Stimulated activated CD4-positive, alpha-beta T cell treated with anti-CD3 and anti-CD28 coated beads, Interleukin-1b, Interleukin-23, amount 100 ng/mL, for 4 hours (primary cell): ENCODE results near the gene ANGPTL7.

Experiments used
- DNase-seq, 2 donors: peaks; one replicate each; pipeline ENCODE4 v3.0.0-alpha.2; 2020; ENCODE audit warnings: low read depth in 2 of 2

Gene ANGPTL7

DNA sequence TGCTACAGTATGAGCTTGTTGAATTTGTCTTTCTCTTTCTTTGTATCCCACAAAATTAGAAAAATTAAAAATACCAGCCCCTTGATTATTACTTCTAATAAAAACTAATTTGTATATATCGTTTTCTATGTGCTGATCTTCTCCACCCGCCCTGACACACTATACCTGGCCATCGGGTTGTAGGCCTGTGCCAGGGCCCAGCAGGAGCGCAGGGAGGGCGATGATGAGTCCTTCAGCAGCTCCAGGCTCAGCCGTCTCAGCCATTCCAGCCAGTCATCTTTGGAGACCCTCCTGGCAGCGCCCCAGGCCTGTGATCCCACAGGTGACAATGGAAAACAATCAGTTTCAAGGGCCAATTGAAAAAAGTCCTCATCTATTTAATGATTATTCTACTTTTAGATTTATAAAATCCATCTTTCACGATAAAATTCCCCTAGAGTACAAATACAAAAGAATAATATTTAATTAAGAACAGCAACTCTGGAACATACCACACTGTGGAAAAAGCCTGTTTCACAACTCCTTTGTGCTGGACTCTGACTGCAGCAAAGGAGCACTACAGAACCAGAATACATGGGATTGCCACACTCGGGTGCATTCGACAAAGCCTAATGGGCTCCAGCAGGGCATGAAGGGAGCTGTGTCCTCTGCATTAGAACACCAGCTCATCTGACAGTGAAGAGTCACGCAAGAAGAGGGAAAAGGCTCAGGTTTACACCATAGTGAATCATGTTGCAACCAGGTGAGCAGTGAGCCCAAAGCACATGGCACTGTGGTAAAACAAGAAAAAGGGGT lies 15.4 kb downstream of the ANGPTL7 start:
- DNase-seq = no peak

DNA sequence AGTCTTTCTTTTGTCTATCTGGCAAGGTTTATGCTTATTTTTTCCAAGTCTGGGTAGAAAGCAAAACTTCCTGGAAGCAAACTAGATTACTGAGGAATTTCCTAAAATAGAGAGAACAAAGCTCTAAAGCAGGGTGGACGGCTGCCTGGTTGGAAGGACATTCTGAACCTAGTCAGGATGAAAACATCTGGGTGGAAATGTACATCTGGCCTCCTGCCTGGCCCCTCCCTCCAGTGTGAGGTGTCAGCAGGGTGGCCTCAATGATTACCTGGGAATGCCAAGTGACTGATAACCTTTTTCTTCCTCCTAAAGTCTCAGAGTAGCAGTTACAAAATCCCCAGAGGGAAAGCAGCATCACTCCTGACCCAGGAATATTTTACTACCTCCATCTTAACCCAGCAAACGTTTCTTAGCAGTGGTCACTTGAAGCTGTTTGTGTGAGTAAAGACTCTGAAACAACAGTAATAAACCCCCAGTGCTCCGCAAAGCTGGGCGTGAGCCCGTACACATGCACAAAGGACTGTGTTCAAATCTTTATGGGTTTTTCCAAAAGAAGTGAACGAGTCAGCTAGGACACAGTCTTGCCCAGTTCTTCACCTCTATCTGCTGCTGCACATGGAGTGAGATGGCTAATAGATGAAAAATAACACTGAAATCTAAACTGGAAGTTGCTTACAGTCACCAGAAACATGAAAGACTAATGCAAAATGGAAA lies 18.9 kb downstream of the ANGPTL7 start:
- no peak for DNase-seq

DNA sequence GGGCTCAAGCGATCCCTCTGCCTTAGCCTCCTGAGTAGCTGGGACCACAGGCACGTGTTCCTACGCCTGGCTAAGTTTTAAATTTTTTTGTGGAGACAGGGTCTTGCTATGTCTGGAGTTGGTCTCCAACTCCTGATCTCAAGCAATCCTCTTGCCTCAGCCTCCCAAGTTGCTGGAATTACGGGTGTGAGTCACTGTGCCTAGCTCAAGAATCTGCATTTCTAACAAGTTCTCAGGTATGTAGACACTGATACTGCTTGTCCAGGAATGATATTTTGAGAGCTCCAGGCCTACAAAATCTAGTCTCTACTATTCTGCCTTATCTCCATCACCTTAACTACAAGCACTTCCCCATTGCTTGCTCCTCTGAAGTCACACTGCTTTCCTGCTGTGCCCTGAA lies 22.3 kb downstream of the ANGPTL7 start:
- DNase-seq = no peak

DNA sequence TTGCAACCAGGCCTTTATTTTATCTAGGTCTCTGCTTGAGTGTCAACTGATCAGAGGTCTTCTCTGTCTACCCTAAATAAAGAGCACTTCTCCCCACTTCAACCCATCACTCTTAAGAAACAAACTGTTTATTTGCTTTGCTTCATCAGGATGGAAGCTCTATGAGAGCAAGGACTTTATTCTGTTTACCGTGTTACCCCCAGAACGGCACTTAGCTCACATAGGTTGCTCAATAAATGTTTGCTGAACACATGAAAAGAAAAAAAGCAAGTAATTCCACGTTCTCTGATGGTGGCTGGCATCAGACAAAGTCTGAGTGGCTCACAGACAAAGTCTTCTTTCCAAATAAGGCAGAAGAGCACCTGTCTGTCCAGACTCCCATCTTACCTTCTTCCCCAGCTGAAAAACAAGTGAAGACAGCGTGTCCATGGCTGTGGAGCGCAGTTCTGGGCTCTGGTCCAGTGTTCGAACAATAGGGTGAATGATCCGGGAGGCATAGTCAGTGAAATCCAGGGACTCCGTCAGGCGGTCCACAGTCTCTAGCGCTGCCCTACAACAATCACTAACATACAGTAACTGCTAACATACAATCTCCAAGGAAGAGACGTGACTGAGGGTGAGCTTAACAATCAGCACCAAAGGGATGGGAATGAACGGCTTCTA lies 22.9 kb downstream of the ANGPTL7 start:
- DNase-seq = no peak

DNA sequence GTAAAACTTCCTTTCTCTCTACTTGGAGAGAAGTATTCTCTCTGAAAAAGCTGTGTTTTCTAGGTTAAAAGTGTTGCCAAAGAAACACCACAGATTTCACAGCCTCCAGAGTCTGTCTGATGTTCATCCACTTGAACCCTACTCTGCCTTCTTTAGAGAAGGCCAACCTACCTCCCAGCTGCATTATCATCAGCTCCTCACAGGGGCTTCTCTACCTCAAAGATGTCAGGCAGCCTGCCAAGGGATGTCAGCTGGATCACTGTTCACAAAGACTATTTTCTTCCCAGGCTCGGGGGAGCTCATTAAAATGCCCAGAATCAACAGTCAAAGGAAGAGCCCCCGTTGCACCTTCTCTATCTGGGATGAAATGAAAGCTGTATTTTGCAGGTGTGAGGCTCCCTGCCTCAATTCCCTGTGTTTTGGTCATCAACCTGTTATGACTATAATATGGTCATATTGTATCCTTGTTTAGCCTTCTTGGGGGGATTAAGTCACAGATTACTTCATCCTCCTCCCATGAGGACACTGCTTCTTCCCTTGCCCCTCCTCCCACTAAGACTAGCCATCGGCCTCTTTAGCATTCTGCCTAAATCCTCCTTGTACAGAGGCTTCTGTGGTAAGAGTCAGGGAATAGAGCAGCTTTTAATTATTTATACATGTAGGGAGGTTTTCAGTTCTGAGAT lies 25.7 kb downstream of the ANGPTL7 start:
- no peak for DNase-seq

DNA sequence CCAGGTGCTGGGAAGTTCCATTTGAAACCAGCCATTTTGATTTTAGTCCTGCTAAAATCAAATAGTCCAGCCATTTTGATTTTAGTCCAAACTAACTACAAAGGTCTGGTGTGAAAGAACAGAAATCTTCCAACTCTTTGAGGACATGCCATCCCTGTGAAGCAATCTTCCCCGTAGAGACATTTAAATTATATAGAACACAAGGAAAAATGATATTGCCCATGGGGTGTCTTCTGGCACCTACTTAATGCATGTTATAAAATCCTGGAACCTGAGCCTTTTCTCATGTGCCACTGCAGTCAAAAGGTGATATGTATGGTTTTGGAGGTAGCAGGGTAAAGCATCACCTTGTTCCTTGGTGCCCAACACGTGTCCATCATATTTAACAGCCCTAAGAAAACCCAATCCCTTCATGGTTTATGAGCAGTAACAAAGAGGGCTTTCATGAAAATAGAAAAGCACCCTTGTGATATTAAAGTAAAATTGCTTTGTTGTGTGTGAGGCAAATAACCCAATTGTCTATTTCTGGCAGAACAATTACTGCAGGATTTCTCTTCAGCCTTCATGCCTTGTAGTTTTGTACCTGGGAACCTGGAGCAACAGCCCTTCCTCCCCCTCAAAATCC lies 26.3 kb downstream of the ANGPTL7 start:
- DNase-seq = no peak

DNA sequence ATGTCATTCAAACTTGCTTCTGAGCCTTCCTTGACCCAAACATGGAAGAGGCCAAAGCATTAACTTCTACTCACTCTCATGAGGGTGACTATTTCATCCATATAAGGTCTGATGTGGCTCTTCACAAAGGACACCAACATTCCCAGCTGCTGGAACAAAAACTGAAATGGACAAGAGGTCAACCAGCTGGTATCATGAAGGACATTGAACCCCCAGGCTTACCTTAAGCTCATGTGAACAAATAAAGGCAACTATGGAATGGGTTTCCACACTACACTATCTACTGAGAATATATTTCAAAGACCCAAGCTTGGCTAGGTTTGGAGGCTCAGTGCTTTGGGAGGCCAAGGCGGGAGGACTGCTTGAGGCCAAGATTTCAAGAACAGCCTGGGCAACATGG lies 26.9 kb downstream of the ANGPTL7 start:
- no peak for DNase-seq

DNA sequence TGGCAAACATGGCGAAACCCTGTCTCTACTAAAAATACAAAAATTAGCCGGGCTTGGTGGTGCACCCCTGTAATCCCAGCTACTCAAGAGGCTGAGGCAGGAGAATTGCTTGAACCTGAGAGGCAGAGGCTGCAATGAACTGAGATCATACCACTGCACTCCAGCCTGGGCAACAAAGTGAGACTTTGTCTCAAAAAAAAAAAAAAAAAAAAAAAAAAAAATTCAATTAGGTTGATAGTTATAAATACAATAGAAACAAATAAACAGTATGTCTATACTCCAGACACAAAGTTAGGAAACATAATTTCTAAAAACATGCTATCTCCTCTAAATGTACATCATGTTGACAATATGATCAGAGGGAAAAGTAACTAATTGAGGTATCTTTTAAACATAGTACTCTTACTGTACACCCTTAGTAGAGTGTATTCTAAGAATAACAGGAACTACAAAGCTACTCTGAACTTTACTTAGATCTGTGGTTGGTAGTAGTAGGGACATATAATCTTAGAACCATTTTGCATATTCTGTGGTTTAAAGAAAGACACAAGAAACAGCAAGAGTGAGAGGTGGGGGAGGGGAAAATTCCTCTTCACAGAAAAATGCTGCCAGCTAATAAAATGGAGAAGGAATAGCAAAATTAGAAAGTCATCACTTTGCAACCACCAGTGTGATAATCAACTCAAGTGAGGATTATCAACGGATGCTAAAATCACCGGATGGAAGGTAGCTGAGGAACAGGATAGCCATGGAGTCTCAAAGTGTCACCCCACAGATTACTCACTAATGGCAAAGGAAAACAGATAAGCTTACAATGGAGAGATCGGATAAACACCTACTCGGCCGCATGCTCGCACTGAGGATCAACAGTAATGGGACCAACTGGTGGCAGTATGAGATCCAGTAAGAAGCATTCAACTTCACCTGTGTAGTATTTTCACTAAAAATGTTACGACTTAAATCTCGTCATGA lies 38.2 kb downstream of the ANGPTL7 start:
- DNase-seq = no peak

DNA sequence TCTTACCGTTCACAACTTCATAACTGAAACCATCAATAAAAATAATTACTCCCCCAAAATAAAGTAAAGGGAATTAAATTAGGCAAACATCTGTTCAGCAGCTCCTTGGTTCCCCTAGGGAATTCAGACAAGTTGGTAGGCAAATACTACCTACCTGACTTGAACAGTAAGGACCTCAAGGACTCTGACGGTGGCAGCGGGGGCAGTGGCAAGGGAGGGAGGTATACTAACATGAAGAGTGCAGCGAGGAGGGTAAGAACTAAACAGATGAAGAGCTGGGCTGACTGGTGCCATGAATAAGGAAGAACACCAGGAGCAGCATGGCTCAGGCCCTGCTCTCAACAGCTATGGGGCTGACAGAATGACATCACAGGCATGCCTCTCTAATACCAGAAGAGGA lies 40.0 kb downstream of the ANGPTL7 start:
- DNase-seq = no peak

DNA sequence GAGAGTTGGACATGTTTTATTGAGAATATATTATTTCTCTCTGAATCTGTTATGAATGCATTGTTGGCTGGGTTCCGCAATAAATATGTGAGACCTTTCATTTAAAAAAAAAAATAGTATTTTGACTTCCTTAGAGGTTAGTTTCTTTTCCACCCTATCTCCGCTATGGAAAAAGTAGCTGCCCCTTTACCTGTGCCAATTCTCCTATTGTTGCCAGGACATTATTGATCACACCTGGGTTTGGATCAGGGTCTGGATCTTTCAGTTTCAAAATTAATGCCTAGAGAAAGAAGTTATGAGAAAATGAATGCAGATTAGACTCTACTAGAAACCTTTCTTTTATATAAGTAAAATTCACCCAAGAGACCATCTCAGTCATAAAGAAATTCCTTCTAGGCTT lies 44.1 kb downstream of the ANGPTL7 start:
- DNase-seq = no peak

DNA sequence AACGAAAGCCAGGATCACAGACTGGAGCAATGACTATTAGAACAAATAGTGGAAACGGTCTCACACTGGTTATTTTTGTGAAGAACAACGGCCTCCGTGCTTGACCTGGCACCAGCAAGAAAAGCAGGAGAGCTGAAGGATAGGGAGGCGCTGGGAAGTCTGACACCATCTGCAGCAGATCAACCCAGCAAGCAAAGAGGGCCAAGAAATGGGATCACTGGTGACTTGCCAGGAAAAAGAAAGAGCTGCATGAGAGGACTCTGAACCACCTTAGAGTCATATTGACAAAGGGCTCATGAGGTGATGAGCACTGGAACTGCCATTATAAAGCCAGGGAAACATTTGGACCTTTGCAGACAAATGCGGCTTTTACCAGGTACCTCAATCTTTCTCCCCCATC lies 48.2 kb downstream of the ANGPTL7 start:
- DNase-seq = no peak

DNA sequence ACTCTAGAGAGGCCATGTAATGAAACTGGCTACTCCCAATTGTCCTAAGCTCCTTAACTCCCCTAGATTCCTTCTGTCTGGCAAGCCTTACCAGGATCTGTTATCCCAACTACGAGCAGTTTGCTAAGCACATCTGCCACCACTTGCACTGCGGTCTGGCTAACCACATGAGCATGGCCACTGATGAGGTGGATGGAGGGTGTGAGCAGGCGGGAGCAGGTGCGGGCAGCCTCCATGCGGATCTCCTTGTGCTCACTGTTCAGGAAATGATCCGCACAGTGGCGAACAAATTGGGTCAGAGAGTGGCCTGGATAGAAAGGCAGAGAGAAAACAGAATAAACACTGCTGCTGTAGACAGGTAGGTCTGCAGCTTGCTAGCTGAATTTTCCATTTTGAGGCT lies 49.2 kb downstream of the ANGPTL7 start:
- DNase-seq = no peak

DNA sequence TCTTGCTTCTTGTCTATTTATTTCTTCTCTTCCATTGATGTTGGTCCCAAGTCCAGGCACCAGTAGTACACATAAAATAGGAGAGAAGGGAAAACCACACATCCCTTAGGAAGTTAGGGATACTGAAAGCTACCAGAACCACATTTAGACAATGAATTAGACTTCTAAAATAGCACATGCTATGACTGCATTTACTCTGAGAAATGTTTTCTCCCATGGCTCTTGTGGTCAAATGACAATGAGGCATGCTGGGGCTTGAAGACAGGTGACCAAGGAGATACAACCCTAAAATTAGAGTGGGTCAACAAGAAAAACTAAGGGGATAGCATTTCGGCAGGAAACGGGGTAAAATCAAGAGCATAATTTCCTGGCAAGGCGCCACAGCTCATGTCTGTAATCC lies 56.1 kb downstream of the ANGPTL7 start:
- no peak for DNase-seq
